HG02763 (cell line): ENCODE measurements around the gene GPR35.

Experiments used
- ATAC-seq: cut with Tn5 transposase; IDR thresholded peaks from one replicate; pipeline ENCODE4 v1.9.1; 2021; ENCODE audit warnings: mild to moderate bottlenecking, moderate library complexity; ENCODE audit not compliant: unreplicated experiment

Gene GPR35

GRCh38 chr2:240622531-240623235, 2.6 kb upstream of the GPR35 start:
- ATAC-seq: no peak

GRCh38 chr2:240623531-240624010, 1.7 kb upstream of the GPR35 start:
- ATAC-seq: no peak

GRCh38 chr2:240624011-240624949, 1.0 kb upstream of the GPR35 start:
- no peak for ATAC-seq

GRCh38 chr2:240626531-240627300, 1.4 kb downstream of the GPR35 start:
- no peak for ATAC-seq

GRCh38 chr2:240627736-240628506, 2.6 kb downstream of the GPR35 start:
- ATAC-seq: no peak

GRCh38 chr2:240628507-240628807, 3.2 kb downstream of the GPR35 start:
- ATAC-seq: no peak

GRCh38 chr2:240628808-240629618, 3.7 kb downstream of the GPR35 start:
- ATAC-seq: no peak

GRCh38 chr2:240629619-240629967, 4.3 kb downstream of the GPR35 start:
- no peak for ATAC-seq

- no peak for ATAC-seq
Observed at GRCh38 chr2:240629968-240630770, 4.9 kb downstream of the GPR35 start.

- no peak for ATAC-seq
Observed at GRCh38 chr2:240630771-240631547, 5.7 kb downstream of the GPR35 start.

GRCh38 chr2:240631548-240632305, 6.4 kb downstream of the GPR35 start:
- no peak for ATAC-seq

- no peak for ATAC-seq
Observed at GRCh38 chr2:240632306-240632721, 7.0 kb downstream of the GPR35 start.

GRCh38 chr2:240635121-240635997, 10.1 kb downstream of the GPR35 start:
- no peak for ATAC-seq

- no peak for ATAC-seq
Observed at GRCh38 chr2:240635998-240636547, 10.8 kb downstream of the GPR35 start.

GRCh38 chr2:240636563-240637115, 11.4 kb downstream of the GPR35 start:
- ATAC-seq: no peak
